HG03159 (cell line): ENCODE data around the gene LARGE1.
"Not testable (repeated sequence)": the region's sequence is repeated elsewhere in the genome, so short reads cannot be mapped to it uniquely, and the experiment has no call there.

Experiments used
- ATAC-seq: cut with Tn5 transposase; IDR thresholded peaks from one replicate; pipeline ENCODE4 v1.9.1; 2021; ENCODE audit warnings: mild to moderate bottlenecking, moderate library complexity; ENCODE audit not compliant: unreplicated experiment

The LARGE1 gene

GRCh38 chr22:33575041-33575440 is 345.2 kb downstream of the LARGE1 start:
- no peak for ATAC-seq

DNA sequence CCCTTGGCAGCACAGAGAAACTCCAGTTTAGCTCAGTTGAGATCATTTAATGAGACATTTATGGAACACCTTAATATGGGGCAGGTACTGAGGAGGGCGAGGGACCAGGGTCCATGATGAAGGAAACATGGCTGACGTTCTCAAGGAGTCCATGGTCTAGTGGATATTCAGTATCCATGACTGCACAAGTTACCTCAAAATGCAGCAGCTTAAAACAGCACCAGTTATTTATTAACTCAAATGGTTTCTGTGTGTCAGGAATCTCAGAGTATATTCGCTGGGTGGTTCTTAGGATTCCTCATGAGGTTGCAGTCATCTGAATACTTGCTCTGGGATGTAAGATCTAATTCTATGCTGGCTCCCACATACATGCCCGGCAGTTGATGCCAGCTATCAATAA is 346.8 kb downstream of the LARGE1 start:
- no peak for ATAC-seq

GRCh38 chr22:33572086-33572485 is 348.2 kb downstream of the LARGE1 start:
- no peak for ATAC-seq

DNA sequence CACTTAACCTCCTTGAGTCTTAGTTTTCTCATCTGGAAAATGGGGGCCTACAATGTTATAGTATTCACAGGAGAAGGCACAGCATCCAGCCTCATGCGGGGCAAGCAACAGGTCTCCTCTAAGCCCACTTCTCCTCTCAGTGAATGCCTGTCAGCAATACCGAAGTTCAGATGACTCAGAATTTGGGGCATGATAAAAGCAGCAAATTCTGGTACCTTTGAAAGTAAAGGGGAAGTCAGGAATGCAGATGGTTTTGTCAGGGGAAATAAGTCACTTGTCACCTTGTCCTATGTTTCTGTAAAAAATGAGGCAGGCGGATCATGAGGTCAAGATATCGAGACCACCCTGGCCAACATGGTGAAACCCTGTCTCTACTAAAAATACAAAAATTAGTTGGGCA is 350.2 kb downstream of the LARGE1 start:
- ATAC-seq: no peak

DNA sequence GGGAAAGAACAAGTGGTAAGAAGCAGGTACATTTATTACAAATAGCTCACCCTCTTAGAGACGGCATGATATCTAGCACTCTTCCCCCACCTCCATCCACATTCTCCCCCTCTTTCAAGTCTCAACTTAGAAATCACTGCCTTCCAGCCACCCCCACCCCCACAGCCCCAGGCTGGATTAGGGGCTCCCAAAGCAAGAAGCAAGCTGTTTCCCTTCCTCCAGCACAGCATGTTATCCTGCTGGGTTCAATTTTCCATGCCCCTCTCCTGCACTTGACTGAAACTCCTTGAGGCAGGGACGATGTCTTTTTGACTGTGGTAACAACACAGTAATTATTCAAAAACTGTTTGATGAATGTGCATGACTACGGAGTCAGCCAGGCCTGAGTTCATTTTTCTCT is 350.7 kb downstream of the LARGE1 start:
- ATAC-seq: no peak

DNA sequence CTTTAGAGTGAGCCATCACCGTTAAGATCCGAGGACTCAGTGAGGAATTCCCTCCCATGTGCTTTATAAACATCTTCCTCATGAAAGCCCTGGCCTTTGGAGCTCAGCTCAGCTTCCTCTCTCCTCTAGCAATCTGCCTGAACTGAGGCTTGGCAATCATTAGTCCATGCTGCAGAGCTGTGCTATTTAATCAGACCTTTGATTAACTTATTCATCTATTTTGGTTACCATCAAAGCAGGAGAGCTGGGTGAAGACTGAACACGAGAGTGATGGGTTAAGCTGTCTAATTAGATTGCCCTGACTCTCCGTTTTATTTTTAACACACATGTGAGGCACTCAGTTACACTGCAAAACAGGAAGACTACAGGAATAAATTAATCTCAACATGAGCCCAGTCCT is 351.3 kb downstream of the LARGE1 start:
- no peak for ATAC-seq

GRCh38 chr22:33566495-33566894 is 353.8 kb downstream of the LARGE1 start:
- ATAC-seq: not testable (repeated sequence)

DNA sequence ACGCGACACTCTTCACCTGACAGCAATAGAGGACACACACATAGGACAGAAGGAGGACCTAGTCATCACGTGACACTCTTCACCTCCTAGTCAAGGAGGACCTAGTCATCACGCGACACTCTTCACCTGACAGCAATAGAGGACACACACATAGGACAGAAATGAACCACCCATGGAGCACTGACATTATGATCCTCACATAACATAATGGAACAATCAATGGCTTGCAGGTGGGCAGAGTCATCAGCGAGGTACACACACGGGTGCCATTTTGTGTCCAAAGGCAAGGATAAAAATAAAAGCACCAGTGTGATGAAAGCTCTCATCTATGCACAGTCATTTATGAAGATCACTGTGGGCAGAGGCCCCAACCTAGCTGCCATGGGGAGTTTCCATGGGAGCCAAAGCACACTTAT is 354.7 kb downstream of the LARGE1 start:
- no peak for ATAC-seq

GRCh38 chr22:33564683-33565082 is 355.6 kb downstream of the LARGE1 start:
- ATAC-seq: no peak

DNA sequence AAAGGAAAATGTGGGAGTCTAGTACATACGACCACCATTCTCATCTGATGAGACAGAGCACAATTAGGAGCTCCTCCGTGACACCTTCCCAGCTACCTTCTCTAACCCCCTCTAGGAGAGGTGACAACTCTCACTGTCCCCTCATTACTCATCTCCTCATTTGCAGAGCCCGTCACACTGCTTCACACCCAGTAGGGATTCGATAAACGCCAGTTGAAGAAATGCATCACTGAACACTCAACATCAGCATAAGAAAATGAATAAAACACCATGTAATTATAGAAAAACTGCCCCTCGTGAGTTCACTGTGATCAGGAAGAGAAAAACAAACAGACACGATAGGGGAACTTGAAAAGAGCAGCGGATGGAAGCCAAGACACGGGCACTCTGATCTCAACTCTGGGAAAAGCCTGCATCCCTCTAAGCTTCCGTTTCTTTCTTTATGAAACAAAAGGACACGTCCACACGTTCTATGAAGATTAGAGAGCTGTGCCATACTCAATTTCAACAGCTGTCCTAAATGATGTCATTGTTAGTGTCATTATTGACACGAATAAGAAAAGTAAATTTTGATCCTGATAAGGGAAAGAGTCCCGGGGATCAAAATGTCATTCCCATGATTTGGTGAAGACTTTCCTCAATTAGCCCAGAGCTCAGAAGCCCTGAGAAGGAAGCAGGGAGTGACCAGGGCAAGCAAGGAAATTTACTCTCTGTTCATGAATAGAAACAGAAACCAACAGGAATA is 356.9 kb downstream of the LARGE1 start:
- ATAC-seq: no peak

DNA sequence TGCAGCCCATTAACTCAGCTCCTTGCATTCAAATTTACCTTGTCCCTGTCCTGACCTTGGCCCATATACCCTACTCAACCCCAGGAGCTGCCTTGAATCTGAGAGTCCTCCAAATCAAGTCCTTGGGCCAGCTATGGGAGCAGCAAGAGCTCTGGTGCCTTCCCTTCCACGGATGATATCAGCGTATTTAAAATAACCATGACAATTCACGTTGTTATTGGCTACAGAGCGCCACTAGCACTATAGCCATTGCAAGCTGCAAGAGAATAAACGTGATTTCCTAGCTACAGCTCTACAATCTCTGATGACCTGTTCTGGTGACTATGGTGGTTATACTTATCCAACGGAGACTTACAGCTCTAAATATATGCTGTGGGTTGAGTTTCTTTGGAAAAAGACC is 357.8 kb downstream of the LARGE1 start:
- no peak for ATAC-seq

DNA sequence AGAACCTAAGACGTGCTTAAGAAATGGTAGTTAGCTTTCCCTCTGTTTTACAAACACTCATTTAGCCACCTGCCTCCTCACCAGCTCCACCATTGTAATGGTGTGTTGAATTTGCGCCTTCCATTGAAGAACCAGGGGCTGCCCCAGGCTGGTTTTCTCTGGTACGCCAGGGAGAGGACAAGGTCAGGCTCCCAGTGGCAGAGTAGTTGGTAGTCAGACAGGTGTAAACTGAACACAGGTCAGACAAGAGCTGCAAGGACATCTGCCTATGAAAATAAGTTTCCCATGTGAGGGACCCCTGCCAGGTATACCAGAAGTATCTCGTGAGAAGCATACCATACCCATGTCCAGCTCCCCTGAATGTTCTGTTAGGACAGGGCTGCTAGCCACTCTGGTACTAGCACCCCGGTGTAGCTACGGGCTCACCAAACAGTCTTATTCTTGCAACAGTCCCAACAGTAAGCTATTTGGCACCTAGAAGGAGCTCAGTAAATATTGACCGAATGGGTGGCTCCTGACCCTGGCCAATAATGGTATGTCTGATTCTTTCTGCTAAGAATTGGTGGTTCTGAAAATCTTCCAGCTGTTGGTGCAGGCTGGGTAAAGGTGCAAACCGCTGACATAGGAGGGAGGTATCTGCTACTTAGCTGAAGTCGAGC is 359.0 kb downstream of the LARGE1 start:
- ATAC-seq: no peak

DNA sequence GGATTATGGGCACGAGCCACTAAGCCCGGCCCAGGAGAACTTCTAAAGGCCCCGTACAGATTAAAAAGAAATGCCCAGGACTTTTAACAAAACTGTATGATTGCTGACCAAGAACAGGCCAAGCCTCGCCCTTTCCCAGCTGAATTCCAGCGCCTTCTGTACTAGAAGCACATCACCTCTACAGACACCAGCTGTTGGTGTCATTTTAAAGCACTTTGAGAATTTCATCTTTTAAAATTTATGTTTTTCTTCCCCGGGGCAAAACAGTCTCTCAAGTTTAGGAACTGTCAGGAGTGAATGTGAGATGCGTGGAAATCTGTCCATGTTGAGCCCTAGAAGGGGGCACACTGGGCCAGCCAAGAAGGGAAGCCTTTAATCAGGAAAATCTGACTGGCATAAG is 362.4 kb downstream of the LARGE1 start:
- no peak for ATAC-seq

- ATAC-seq: no peak
These were observed 364.3 kb downstream of the LARGE1 start for GRCh38 chr22:33555814-33556522.

- ATAC-seq: no peak
These were observed 366.8 kb downstream of the LARGE1 start for GRCh38 chr22:33553493-33553892.

GRCh38 chr22:33544707-33545106 is 375.6 kb downstream of the LARGE1 start:
- no peak for ATAC-seq

DNA sequence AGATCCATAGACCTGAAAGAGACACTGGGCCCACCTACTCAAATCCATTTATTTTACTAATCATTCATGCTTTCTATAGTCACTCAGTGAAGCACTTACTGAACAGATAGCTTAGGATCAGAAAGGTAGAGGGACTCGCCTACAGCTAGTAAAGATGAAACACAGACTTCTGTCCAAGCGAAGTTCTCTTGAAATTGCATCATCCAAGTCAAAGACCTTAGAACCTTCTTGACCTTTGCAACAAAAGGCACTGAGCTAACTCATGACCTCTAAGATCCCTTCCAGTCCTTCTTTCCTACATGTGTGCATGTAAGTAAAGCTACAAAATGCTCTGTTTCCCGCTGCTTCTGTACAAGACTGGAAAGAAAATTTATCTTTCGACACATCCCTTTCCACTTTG is 377.6 kb downstream of the LARGE1 start:
- no peak for ATAC-seq

- ATAC-seq: no peak
These were observed 378.1 kb downstream of the LARGE1 start for GRCh38 chr22:33542153-33542552.

- no peak for ATAC-seq
These were observed 380.1 kb downstream of the LARGE1 start for GRCh38 chr22:33539902-33540751.

DNA sequence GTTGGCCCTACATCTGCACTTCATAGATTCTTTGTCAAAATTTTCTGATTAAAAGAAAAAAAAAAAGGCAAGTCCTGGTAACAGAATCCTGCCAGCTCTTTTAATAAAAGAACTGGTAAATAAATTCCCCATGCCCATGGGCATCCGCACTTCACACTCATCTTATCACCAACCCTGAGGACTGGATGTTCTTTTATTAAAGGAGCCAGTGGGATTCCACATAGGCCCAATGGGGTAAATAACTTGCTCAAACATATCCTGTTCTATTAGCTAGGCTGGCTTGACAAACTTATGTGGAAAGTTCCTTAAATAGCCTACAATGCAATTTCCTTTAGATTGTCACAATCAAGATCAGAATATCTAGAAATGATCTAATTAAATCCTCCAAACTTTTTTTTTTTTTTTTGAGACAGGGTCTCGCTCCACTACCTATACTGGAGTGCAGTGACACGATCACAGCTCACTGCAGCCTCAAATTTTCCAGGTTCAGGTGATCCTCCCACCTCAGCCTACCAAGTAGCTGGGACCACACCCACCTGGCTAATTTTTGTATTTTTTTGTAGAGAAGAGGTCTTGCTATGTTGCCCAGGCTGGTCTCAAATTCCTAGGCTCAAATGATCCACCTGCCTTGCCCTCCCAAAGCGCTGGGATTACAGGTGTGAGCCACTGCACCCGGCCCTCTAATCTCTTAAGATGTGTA is 380.9 kb downstream of the LARGE1 start:
- no peak for ATAC-seq
